AG10803 (cell line): Measurements from ENCODE around the gene ATRN.

Source experiments
- DNase-seq: peaks from one replicate; pipeline ENCODE4 v3.0.0; 2010; ENCODE audit warnings: low read depth
- H3K4me3 ChIP-seq: 2 replicates; pipeline ENCODE4 v1.5.1; 2011; ENCODE audit warnings: mild to moderate bottlenecking, low read length, control low read depth
- TF ChIP-seq, protein P1 (sequence below): conservative IDR thresholded peaks from 2 replicates; pipeline ENCODE4 v1.5.1; 2011; ENCODE audit warnings: mild to moderate bottlenecking, low read length, control low read depth, inconsistent platforms

The ATRN gene

GRCh38 chr20:3677733-3678132 is 206.9 kb downstream of the ATRN start:
- TF ChIP-seq, protein P1, sequence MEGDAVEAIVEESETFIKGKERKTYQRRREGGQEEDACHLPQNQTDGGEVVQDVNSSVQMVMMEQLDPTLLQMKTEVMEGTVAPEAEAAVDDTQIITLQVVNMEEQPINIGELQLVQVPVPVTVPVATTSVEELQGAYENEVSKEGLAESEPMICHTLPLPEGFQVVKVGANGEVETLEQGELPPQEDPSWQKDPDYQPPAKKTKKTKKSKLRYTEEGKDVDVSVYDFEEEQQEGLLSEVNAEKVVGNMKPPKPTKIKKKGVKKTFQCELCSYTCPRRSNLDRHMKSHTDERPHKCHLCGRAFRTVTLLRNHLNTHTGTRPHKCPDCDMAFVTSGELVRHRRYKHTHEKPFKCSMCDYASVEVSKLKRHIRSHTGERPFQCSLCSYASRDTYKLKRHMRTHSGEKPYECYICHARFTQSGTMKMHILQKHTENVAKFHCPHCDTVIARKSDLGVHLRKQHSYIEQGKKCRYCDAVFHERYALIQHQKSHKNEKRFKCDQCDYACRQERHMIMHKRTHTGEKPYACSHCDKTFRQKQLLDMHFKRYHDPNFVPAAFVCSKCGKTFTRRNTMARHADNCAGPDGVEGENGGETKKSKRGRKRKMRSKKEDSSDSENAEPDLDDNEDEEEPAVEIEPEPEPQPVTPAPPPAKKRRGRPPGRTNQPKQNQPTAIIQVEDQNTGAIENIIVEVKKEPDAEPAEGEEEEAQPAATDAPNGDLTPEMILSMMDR = no peak
- peak; percentile 70 for DNase-seq
- peak overlapping the region; percentile 28; the same call in 1 of the 2 replicates for H3K4me3 ChIP-seq

GRCh38 chr20:3678198-3678597 is 207.4 kb downstream of the ATRN start:
- TF ChIP-seq, protein P1 = no peak
- peak overlapping the region; percentile 9; the same call in 1 of the 2 replicates for H3K4me3 ChIP-seq
- DNase-seq = no peak

DNA sequence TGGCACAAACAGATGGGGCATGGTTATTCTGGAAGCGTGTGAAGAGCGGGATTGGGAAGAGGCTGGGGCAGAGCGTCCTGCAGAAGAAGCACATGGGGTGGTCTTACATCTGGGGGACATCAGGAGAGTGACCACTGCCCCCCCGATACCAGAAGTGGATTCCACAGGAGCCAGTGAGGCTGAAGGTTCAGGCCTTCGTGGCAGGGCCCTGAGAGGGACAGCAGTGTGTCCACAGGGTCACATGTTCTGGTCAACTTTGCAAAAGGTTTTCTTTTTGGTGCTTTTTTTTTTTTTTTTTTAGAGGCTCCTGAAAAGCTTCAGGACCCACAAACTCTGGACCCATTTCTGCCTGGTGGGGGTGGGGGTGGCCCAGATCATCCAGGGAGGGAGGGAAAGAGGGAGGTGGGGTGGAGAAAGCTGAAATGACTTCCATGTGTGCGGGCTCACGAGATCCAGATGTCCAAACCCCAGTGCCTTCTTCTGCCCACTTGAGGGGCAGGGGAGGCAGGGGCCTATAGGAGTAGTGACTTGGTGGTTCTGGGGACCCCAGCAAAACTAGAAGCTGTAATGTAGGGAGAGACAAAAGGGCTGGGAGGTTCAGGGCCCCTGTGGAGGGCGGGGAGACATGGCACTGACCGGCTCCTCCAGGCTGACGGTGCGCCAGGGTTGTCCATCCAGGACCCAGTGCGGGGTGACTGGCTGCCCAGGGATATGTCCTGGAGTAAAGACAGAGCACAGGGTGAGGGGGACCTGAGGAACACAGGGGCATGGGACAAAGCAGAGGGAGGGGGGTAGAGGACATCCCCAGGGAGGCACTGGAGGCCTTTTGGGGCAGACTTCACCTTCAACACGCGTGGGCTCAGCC is 208.3 kb downstream of the ATRN start:
- DNase-seq = peak; percentile 78
- TF ChIP-seq, protein P1 = no peak
- H3K4me3 ChIP-seq = peak overlapping the region; percentile 97

- TF ChIP-seq, protein P1 = no peak
- peak overlapping the region; percentile 97 for H3K4me3 ChIP-seq
- peak; percentile 96 for DNase-seq
These were observed 209.2 kb downstream of the ATRN start for GRCh38 chr20:3679749-3680700.

- H3K4me3 ChIP-seq = peak overlapping the region; percentile 97
- TF ChIP-seq, protein P1 = no peak
- DNase-seq = no peak
These were observed 210.0 kb downstream of the ATRN start for GRCh38 chr20:3680701-3681351.

GRCh38 chr20:3681352-3681930 is 210.6 kb downstream of the ATRN start:
- H3K4me3 ChIP-seq = peak overlapping the region; percentile 97
- TF ChIP-seq, protein P1 = no peak

More at GRCh38 chr20:3681352-3681930, 210.6 kb downstream of the ATRN start:
- no peak for DNase-seq
